Activated T-cell treated with anti-CD3 and anti-CD28 coated beads, Interleukin-2, amount 50 U/mL, for 4 hours (primary cell): ENCODE measurements around the gene SULT1A1. TPM values are rescaled to one million over a fixed set of nuclear protein-coding genes. Genes with fewer than 3 reads are reported as not detected.
A peak's percentile ranks its signal among the peaks of the same experiment; 100 is the strongest.
"Not testable (repeated sequence)": the region's sequence is repeated elsewhere in the genome, so short reads cannot be mapped to it uniquely, and the experiment has no call there.

Experiments used
- ATAC-seq, 2 donors: fragments of 200-7000 bp; cut with Tn5 transposase; one replicate each; pipeline ENCODE4 v1.10.0; 2021
- DNase-seq: peaks from one replicate; pipeline ENCODE4 v3.0.0-alpha.2; 2020
- H3K27me3 Mint-ChIP-seq: one replicate; pipeline ENCODE4 v1.8.0; 2021; ENCODE audit warnings: low read depth, mixed read lengths
- H3K36me3 Mint-ChIP-seq: one replicate; pipeline ENCODE4 v1.8.0; 2022; ENCODE audit warnings: mixed read lengths; ENCODE audit not compliant: insufficient read depth
- H3K4me1 Mint-ChIP-seq: one replicate; pipeline ENCODE4 v1.8.0; 2021; ENCODE audit warnings: low read depth, mixed read lengths
- H3K4me3 Mint-ChIP-seq: one replicate; pipeline ENCODE4 v1.8.0; 2021; ENCODE audit warnings: mild to moderate bottlenecking, moderate library complexity, mixed read lengths
- H3K9me3 Mint-ChIP-seq: one replicate; pipeline ENCODE4 v1.8.0; 2021; ENCODE audit warnings: mixed read lengths
- total RNA-seq, 3 donors: library from RNA; stranded (reverse); gene quantifications; one replicate each; pipeline ENCODE4 v1.2.1, GENCODE V29; 2021

Gene SULT1A1
- total RNA-seq, 3 donors from 2014 or later, result 4.8 to 5.5 (median 5.0) TPM

DNA sequence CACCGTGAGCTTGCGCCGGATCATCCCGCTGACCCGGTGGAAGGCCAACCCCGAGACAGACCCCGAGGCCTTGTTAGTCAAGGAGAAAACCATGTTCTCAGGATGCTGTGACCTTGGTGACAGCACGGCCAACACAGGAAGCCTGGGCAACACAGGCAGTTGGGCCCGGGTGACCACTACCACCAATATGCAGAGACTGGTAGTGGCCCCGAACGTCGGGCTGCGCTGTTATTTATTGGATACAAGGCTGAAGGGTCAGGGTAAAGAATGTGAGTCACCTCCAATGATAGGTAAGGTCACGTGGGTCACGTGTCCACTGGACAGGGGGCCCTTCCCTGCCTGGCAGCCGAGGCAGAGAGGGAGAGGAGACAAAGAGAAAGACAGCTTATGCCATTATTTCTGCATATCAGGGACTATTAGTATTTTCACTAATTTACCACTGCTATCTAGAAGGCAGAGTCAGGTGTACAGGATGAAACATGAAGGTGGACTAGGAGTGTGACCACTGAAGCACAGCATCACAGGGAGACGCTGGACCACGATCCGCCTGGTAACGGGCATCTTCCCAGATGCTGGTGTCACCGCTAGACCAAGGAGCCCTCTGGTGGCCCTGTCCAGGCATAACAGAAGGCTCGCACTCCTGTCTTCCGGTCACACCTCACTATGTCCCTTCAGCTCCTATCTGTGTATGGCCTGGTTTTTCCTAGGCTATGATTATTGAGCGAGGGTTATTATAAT is 5.8 kb upstream of the SULT1A1 start:
- not testable (repeated sequence) for H3K36me3 Mint-ChIP-seq, H3K4me1 Mint-ChIP-seq, H3K9me3 Mint-ChIP-seq, H3K27me3 Mint-ChIP-seq, H3K4me3 Mint-ChIP-seq, DNase-seq, ATAC-seq

DNA sequence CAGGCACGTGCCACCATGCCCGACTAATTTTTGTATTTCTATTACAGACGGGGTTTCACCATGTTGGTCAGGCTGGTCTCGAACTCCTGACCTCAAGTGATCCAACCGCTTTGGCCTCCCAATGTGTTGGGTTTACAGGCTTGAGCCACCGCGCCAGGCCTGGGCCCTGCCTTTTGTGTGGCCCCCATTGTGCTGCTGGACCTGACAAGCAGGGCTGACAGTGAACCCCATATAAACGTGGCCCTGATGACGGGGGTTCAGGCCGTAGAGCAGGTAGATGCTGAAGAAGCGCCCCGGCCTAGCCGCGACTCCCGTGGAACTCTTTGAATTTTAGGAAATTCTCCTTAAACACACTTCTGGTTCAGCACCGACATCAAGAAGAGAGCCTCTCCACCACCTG is 4.7 kb upstream of the SULT1A1 start:
- H3K4me3 Mint-ChIP-seq, H3K9me3 Mint-ChIP-seq, H3K4me1 Mint-ChIP-seq, H3K36me3 Mint-ChIP-seq, H3K27me3 Mint-ChIP-seq, DNase-seq, ATAC-seq: not testable (repeated sequence)

DNA sequence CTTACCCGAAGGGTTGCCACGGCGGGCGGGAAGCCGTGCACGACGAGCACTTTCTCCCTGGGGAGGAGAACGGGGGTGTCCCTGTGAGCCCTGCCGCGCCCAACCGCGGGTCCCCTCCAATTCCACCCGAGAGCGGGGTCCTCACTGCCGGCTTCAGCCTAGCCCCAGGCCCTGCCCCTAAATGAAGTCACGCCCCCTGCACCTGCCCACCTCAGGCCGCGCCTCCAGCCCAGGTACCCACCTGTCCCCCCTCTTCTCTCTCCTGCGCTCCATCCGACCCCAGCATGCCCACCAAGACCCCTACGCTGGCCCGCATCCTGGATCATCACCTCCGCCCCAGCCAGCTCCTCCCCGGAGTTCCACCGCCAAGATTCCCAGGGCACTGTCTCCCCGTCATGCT is 4.1 kb upstream of the SULT1A1 start:
- H3K4me3 Mint-ChIP-seq, DNase-seq, H3K36me3 Mint-ChIP-seq, H3K4me1 Mint-ChIP-seq, ATAC-seq, H3K27me3 Mint-ChIP-seq, H3K9me3 Mint-ChIP-seq: not testable (repeated sequence)

DNA sequence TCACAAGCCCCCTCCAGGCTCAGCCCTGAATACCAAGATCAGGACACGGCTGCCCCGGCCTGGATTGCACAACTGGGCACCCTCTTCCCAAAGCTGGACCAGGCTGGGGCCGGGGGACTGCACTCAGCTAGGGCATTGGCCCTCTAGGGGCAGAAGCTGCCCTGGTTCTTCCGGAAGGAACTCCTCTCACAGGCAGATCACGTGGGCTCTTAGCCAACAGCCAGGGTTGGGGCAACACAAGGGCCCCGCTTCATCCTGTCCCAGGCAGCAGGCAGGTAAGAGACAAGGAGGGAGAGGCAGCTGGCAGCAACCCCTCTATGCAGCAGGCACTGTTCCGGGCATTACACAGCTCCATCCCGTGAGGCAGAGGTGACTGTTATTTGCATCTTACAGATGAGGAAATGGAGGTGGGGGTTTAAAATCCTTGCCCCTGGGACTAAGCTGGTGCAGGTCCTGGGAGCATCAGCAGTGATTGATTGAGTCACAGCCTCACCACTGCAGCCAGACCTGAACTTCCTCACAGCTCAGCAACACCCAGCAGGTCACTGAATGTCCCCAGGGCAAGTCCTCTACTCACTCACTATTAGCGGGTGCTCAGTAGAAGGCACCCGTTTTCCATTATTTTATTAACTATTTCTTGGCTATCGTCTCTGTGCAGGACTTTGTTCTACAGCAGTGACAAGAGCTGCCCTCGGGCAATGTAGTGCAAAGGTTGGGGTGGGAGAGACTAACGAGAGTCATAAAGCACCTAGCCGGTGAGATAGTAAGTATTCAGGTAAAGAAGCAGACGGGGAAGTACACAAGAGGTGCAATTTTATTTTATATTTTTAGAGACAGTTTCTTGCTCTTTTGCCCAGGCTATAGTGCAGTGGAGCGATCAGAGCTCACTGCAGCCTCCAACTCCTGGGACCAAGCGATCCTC is 2.8 kb upstream of the SULT1A1 start:
- not testable (repeated sequence) for H3K4me3 Mint-ChIP-seq, H3K27me3 Mint-ChIP-seq, H3K9me3 Mint-ChIP-seq, H3K4me1 Mint-ChIP-seq, H3K36me3 Mint-ChIP-seq, DNase-seq
- peak; percentile 83 to 86 for ATAC-seq

DNA sequence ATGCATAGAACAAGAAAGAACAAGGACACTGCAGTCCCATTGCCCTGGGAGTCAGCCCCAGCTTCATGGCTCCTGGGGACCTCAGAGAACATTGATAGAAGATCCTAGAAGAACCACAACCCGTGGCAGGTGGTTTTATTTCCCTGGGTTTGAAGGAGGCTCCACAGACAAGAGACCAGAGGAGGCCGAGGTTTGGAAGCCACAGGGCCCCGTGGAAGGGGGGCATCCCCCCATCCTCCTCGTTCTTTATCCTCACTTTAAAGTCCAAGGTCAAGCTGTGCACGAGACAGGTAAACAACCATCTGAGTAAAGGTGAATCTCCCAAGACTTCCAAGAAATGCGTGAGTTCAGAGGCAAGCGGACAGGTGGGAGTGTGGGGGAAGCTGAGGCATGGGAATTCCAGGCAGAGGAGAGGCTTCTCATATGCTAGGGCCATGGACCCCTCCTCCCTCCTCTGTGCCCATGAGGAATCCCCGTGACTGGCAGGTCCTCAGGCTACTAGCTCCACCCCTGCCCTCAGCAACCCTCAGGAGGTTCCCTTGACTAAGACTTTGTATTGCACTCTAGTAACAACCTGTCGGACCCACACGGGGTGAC is 849 bp upstream of the SULT1A1 start:
- ATAC-seq (no peak), DNase-seq (no peak)
- no peaks in the 10 kb centered on the region for H3K9me3 Mint-ChIP-seq
- no peaks in the 10 kb centered on the region for H3K36me3 Mint-ChIP-seq
- H3K4me1 Mint-ChIP-seq, result peaks cover 9% of the 10 kb centered on the region
- no peaks in the 10 kb centered on the region for H3K27me3 Mint-ChIP-seq
- no peak overlapping the region for H3K4me3 Mint-ChIP-seq

DNA sequence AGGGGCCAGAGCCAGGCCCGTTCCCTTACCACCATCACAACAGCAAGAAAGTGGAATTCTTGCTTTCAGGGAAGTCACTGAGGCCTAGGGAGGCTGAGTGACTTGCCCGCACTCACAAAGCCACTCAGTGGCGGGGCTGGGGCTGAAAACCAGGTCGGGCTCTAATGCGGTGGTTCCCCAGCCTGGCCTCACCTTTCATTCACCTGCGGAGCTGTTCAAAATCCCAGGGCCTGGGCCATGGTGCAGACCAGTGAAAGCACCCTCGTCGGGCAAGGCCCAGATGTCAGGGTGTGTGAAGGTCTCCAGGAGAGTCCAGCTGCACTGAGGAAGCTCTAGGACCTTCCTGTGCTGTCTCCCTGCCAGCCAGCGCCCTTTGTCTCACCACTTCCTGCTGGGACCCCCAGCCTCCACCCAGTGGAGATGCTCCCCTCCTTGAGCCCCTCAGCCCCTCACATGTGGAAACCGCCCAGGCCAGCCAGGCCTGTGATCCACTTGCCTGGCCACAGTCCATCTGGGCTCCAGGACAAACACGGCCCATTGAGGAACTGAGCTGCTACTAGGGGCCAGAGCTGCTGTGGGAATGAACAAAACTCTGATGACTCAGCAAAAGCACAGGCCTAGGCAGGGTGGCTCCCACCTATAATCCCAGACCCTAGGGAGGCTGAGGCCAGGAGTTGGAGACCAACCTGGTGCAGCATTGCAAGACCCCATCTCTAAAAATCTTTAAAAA is 812 bp downstream of the SULT1A1 start:
- not testable (repeated sequence) for H3K36me3 Mint-ChIP-seq, ATAC-seq, H3K27me3 Mint-ChIP-seq, DNase-seq, H3K4me1 Mint-ChIP-seq, H3K9me3 Mint-ChIP-seq, H3K4me3 Mint-ChIP-seq

DNA sequence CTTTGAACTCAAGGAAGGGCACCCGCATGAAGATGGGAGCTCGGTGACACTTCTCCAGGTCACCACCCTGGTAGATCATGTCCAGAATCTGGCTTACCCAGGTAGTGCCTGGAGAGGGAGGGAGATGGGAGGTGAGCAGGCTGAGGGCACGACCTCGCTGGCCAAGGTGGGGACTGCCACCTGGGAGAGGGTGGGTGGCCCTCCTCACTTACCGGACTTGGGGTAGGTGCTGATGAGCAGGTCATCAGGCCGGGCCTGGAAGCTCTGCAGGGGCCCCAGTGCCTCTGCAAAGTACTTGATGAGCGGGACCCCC is 1.4 kb downstream of the SULT1A1 start:
- H3K4me1 Mint-ChIP-seq, H3K9me3 Mint-ChIP-seq, ATAC-seq, H3K4me3 Mint-ChIP-seq, H3K36me3 Mint-ChIP-seq, H3K27me3 Mint-ChIP-seq, DNase-seq: not testable (repeated sequence)

DNA sequence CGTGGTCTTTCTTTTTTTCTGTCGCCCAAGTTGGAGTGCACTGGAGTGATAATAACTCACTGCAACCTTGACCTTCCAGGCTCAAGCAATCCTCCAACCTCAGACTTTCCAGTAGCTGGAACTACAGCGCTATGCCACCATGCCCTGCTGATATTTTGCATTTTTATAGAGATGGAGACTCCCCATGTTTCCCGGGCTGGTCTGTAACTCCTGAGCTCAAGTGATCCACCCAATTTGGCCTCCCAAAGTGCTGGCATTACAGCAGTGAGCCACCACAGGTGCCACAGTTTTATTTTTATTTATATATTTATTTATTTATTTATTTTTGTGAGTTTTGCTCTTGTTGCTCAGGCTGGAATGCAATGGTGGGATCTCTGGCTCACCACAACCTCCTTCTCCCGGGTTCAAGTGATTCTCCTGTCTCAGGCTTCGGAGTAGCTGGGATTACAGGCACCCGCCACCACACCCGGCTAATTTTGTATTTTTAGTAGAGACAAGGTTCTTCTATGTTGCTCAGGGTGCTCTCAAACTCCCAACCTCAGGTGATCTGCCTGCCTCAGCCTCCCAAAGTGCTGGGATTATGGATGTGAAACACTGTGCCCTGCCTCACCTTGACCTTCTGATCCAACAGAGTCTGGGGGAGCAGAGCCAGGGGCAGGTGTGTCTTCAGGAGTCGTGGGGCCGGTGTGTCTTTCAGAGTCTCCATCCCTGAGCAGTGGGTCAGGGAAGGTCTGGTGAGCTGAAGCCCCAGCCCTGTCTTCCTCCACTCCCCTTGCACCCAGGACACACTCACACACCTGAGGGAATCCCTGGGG is 2.0 kb downstream of the SULT1A1 start:
- not testable (repeated sequence) for H3K4me3 Mint-ChIP-seq, ATAC-seq

DNA sequence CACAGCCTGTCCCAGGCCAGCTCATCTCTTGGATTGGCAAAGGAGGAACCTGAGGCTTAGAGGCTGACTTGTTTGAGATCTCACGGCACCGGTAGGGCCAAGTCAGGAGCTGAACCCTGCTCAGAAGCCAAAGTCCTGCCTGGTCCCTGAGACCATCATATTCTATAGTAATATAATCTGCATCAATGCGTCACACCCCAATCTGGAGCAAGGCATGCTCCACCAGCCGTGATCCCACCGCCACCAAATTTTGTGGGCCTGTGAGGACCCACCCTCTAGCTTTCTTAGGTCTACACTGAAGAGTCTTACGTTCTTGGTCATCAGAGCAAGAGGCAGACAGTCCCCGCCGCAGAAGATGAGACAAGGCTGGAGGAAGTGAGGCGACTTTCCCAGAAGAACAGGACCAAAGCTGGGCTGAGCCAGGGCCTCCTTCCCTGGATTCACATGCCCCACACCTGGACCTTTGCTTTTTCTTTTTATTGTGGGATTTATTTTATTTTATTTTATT is 2.7 kb downstream of the SULT1A1 start:
- H3K4me1 Mint-ChIP-seq, result peaks cover 9% of the 10 kb centered on the region
- DNase-seq (no peak), ATAC-seq (no peak)
- H3K4me3 Mint-ChIP-seq, result no peak overlapping the region
- no peaks in the 10 kb centered on the region for H3K27me3 Mint-ChIP-seq
- no peaks in the 10 kb centered on the region for H3K36me3 Mint-ChIP-seq
- H3K9me3 Mint-ChIP-seq, result no peaks in the 10 kb centered on the region

More for the DNA sequence above, 2.0 kb downstream of the SULT1A1 start:
- not testable (repeated sequence) for H3K27me3 Mint-ChIP-seq, H3K36me3 Mint-ChIP-seq, H3K4me1 Mint-ChIP-seq, H3K9me3 Mint-ChIP-seq, DNase-seq

DNA sequence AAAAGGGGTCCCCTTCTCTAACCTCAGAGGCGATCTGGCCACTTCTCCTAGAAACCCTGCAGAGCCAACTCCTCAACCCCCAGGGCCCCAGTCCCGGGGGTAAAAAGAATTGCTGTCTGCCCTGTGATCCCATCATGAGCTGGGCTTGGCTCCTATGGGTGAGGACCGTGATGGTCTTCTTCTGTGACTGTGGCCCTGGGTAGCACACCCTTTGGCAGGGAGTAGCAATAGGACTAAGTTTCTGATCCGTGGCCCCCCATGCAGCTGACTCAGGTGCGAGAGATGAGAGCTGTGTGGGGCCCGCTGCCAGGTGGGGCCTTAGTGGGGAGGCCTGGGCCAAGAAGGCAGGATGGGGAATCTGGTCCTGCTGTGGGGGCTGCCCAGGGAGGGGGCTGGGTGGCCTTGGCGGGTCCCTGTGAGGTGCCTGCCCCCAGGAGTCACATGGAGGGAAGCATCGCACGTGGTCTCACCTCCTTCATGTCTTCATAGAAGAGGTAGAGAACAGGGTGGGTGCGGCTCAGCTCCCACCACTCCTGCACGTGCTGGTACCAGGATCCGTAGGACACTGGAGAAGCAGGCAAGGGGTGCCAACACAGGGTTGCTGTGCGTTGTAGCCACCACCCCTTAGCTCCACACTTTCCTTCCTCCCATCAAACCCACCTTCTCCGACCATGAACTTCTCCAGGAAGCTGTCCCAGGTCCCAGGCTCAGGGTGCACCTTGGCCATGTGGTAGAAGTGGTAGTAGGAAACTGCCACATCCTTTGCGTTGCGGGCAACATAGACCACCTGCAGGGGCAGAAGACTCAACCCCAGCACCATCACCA is 3.3 kb downstream of the SULT1A1 start:
- DNase-seq (no peak), ATAC-seq (no peak)
- H3K4me1 Mint-ChIP-seq, result peaks cover 9% of the 10 kb centered on the region
- H3K9me3 Mint-ChIP-seq, result no peaks in the 10 kb centered on the region
- no peaks in the 10 kb centered on the region for H3K27me3 Mint-ChIP-seq
- no peaks in the 10 kb centered on the region for H3K36me3 Mint-ChIP-seq
- no peak overlapping the region for H3K4me3 Mint-ChIP-seq

DNA sequence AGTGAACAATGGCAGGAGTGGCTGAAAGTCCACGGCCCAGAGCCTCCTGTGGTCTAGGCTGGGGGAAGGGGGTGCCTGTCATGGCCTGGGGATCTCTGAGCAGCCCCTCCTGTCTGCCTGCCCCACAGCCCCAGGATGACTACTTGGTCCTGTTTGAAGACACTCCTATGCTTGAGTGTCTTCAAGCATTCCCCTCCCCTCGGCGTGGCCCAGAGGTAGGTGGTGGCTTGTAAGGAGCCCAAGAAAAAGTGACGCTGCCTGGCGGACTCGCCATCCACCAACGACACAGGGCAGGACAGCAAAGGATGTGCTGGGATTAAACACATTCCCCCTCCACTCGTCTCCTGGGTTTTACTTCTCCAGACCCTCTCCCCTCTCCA is 5.7 kb downstream of the SULT1A1 start:
- Mint-ChIP-seq H3K36me3 (no peaks in the 10 kb centered on the region), H3K4me1 (no peaks in the 10 kb centered on the region), H3K4me3 (no peak overlapping the region), H3K27me3 (no peaks in the 10 kb centered on the region), H3K9me3 (no peaks in the 10 kb centered on the region)
- DNase-seq, result no peak
- no peak for ATAC-seq

DNA sequence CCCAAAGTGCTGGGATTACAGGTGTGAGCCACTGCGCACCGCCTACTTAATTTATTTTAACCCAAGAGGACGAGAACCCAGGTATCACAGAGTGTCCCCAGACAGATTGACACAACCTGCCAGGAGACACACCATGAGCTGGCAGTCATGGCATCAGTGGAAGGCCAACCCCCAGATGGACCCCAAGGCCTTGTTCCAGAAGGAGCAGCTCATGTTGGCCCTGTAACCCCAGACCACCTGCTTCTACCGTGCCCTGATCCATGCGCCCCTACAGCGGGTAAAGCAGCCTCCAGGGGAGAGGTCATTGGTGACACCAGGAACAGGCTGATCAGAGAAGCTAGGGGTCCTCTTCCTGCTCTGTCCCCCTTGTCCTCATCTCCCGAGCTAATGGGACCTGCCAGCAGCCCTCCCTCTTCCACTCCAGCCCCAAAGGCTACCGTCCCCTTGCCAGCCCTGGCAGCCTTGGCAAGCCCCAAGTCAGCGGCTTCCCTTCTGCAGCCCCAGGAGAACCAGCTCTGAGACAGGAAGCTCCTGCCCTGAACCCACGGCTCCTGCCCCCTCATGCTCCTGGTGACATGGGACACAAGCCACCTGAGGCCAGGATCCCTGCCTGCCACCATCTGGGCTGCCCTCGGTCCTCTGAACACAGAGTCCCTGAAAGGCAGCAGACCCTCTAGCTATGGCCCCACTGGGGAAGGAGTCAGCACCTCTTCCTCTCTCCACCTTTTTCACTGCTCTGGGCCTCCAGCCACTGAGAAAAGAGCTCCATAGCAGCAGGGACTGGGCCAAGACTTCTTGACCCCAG is 6.3 kb downstream of the SULT1A1 start:
- DNase-seq (no peak), ATAC-seq (no peak)
- Mint-ChIP-seq H3K4me1 (no peaks in the 10 kb centered on the region), H3K9me3 (no peaks in the 10 kb centered on the region), H3K27me3 (no peaks in the 10 kb centered on the region), H3K36me3 (no peaks in the 10 kb centered on the region), H3K4me3 (no peak overlapping the region)
